Measurements from ENCODE around the gene ATP11B.
"Not testable (repeated sequence)": the region's sequence is repeated elsewhere in the genome, so short reads cannot be mapped to it uniquely, and the experiment has no call there.

Gene ATP11B

GRCh38 chr3:182785756-182786155 is 7.5 kb upstream of the ATP11B start:
- Histone ChIP-seq H3K9me3 (no peaks in the 10 kb centered on the region), H3K27me3 (ENCODE audit: low read depth) (peaks cover 5% of the 10 kb centered on the region; the same call in 1 of the 2 replicates), H3K4me1 (no peaks in the 10 kb centered on the region), H3K4me3 (no peak overlapping the region), H3K36me3 (replicated peaks) (no peaks in the 10 kb centered on the region)
- DNase-seq (ENCODE audit: low spot score in 2 of 2): no peak
- in situ Hi-C loops (cut with MboI; ENCODE audit: low sequenced_read_pairs): no loop called here

- in situ Hi-C loops (cut with MboI; ENCODE audit: low sequenced_read_pairs): no loop called here
- H3K4me1 ChIP-seq: no peaks in the 10 kb centered on the region
These were observed 6.6 kb upstream of the ATP11B start for GRCh38 chr3:182786564-182787196.

GRCh38 chr3:182787302-182788036 is 5.8 kb upstream of the ATP11B start:
- Histone ChIP-seq H3K4me1 (no peaks in the 10 kb centered on the region; the same call in 1 of the 2 replicates), H3K36me3 (replicated peaks) (no peaks in the 10 kb centered on the region), H3K4me3 (no peak overlapping the region), H3K9me3 (no peaks in the 10 kb centered on the region), H3K27me3 (ENCODE audit: low read depth) (peaks cover 5% of the 10 kb centered on the region; the same call in 1 of the 2 replicates)
- no peak for DNase-seq (ENCODE audit: low spot score in 2 of 2)
- in situ Hi-C loops (cut with MboI; ENCODE audit: low sequenced_read_pairs): no loop called here

More at GRCh38 chr3:182786564-182787196, 6.6 kb upstream of the ATP11B start:
- H3K27me3 ChIP-seq (ENCODE audit: low read depth): peaks cover 5% of the 10 kb centered on the region; the same call in 1 of the 2 replicates
- no peak overlapping the region for H3K4me3 ChIP-seq
- no peak for DNase-seq (ENCODE audit: low spot score in 2 of 2)
- no peaks in the 10 kb centered on the region for H3K36me3 ChIP-seq (replicated peaks)
- no peaks in the 10 kb centered on the region for H3K9me3 ChIP-seq

GRCh38 chr3:182789371-182789770 is 3.9 kb upstream of the ATP11B start:
- in situ Hi-C loops (cut with MboI; ENCODE audit: low sequenced_read_pairs): no loop called here
- Histone ChIP-seq H3K4me3 (no peak overlapping the region), H3K27me3 (ENCODE audit: low read depth) (peaks cover 5% of the 10 kb centered on the region; the same call in 1 of the 2 replicates), H3K36me3 (replicated peaks) (no peaks in the 10 kb centered on the region; the same call in 1 of the 2 replicates), H3K4me1 (no peaks in the 10 kb centered on the region; the same call in 1 of the 2 replicates), H3K9me3 (no peaks in the 10 kb centered on the region)
- no peak for DNase-seq (ENCODE audit: low spot score in 2 of 2)

GRCh38 chr3:182790612-182791011 is 2.7 kb upstream of the ATP11B start:
- no peaks in the 10 kb centered on the region; the same call in 1 of the 2 replicates for H3K36me3 ChIP-seq (replicated peaks)
- in situ Hi-C loops (cut with MboI; ENCODE audit: low sequenced_read_pairs): no loop called here
- DNase-seq (ENCODE audit: low spot score in 2 of 2): no peak
- H3K4me3 ChIP-seq: no peak overlapping the region
- no peaks in the 10 kb centered on the region for H3K9me3 ChIP-seq
- H3K27me3 ChIP-seq (ENCODE audit: low read depth): peaks cover 5% of the 10 kb centered on the region; the same call in 1 of the 2 replicates
- H3K4me1 ChIP-seq: peaks cover 10% of the 10 kb centered on the region

- peaks cover 12% of the 10 kb centered on the region for H3K4me1 ChIP-seq
- peak overlapping the region; percentile 72 for H3K4me3 ChIP-seq
- H3K36me3 ChIP-seq (replicated peaks): no peaks in the 10 kb centered on the region; the same call in 1 of the 2 replicates
- H3K9me3 ChIP-seq: no peaks in the 10 kb centered on the region
- peak in 1 of 2 experiments; percentile 30 for DNase-seq (ENCODE audit: low spot score in 2 of 2)
- H3K27me3 ChIP-seq (ENCODE audit: low read depth): peaks cover 5% of the 10 kb centered on the region; the same call in 1 of the 2 replicates
- in situ Hi-C loops (cut with MboI; ENCODE audit: low sequenced_read_pairs): no loop called here
These were observed 555 bp downstream of the ATP11B start for GRCh38 chr3:182793663-182794454.

- Histone ChIP-seq H3K36me3 (replicated peaks) (no peaks in the 10 kb centered on the region; the same call in 1 of the 2 replicates), H3K27me3 (ENCODE audit: low read depth) (no peaks in the 10 kb centered on the region), H3K4me3 (peak overlapping the region; percentile 72), H3K9me3 (no peaks in the 10 kb centered on the region), H3K4me1 (peaks cover 12% of the 10 kb centered on the region)
- DNase-seq (ENCODE audit: low spot score in 2 of 2): no peak
- in situ Hi-C loops (cut with MboI; ENCODE audit: low sequenced_read_pairs): no loop called here
These were observed 1.4 kb downstream of the ATP11B start for GRCh38 chr3:182794455-182795388.

- Histone ChIP-seq H3K27me3 (ENCODE audit: low read depth) (no peaks in the 10 kb centered on the region), H3K9me3 (no peaks in the 10 kb centered on the region), H3K36me3 (replicated peaks) (no peaks in the 10 kb centered on the region; the same call in 1 of the 2 replicates), H3K4me1 (peaks cover 12% of the 10 kb centered on the region), H3K4me3 (peak overlapping the region; percentile 72)
- in situ Hi-C loops (cut with MboI; ENCODE audit: low sequenced_read_pairs): no loop called here
- peak in 1 of 2 experiments; percentile 19 for DNase-seq (ENCODE audit: low spot score in 2 of 2)
These were observed 2.1 kb downstream of the ATP11B start for GRCh38 chr3:182795389-182795782.

GRCh38 chr3:182796310-182796709 is 3.0 kb downstream of the ATP11B start:
- in situ Hi-C loops (cut with MboI; ENCODE audit: low sequenced_read_pairs): no loop called here

GRCh38 chr3:182797876-182798275 is 4.6 kb downstream of the ATP11B start:
- in situ Hi-C loops (cut with MboI; ENCODE audit: low sequenced_read_pairs): no loop called here

More at GRCh38 chr3:182796310-182796709, 3.0 kb downstream of the ATP11B start:
- DNase-seq (ENCODE audit: low spot score in 2 of 2): no peak
- Histone ChIP-seq H3K4me1 (peaks cover 12% of the 10 kb centered on the region), H3K36me3 (replicated peaks) (no peaks in the 10 kb centered on the region; the same call in 1 of the 2 replicates), H3K9me3 (no peaks in the 10 kb centered on the region), H3K27me3 (ENCODE audit: low read depth) (no peaks in the 10 kb centered on the region), H3K4me3 (no peak overlapping the region)

GRCh38 chr3:182799143-182799542 is 5.8 kb downstream of the ATP11B start:
- H3K36me3 ChIP-seq (replicated peaks); DNase-seq (ENCODE audit: low spot score in 2 of 2); H3K4me3 ChIP-seq; H3K27me3 ChIP-seq (ENCODE audit: low read depth); H3K9me3 ChIP-seq; in situ Hi-C loops (cut with MboI; ENCODE audit: low sequenced_read_pairs): not testable (repeated sequence)
- peaks cover 12% of the 10 kb centered on the region for H3K4me1 ChIP-seq

More at GRCh38 chr3:182797876-182798275, 4.6 kb downstream of the ATP11B start:
- peaks cover 12% of the 10 kb centered on the region for H3K4me1 ChIP-seq
- H3K36me3 ChIP-seq (replicated peaks): no peaks in the 10 kb centered on the region; the same call in 1 of the 2 replicates
- H3K4me3 ChIP-seq: no peak overlapping the region
- DNase-seq (ENCODE audit: low spot score in 2 of 2): no peak
- no peaks in the 10 kb centered on the region for H3K27me3 ChIP-seq (ENCODE audit: low read depth)
- H3K9me3 ChIP-seq: no peaks in the 10 kb centered on the region

- no peak for DNase-seq (ENCODE audit: low spot score in 2 of 2)
- H3K36me3 ChIP-seq (replicated peaks): no peaks in the 10 kb centered on the region
- in situ Hi-C loops (cut with MboI; ENCODE audit: low sequenced_read_pairs): no loop called here
- peaks cover 3% of the 10 kb centered on the region; the same call in 1 of the 2 replicates for H3K4me1 ChIP-seq
- no peak overlapping the region for H3K4me3 ChIP-seq
- no peaks in the 10 kb centered on the region for H3K9me3 ChIP-seq
- no peaks in the 10 kb centered on the region for H3K27me3 ChIP-seq (ENCODE audit: low read depth)
These were observed 7.2 kb downstream of the ATP11B start for GRCh38 chr3:182800508-182800907.
